Testis (tissue), 3 donors: ENCODE results near the gene TIMM23. TPM values are rescaled to one million over a fixed set of nuclear protein-coding genes. Genes with fewer than 3 reads are reported as not detected.

Source experiments
- DNase-seq: peaks from one replicate; pipeline ENCODE4 v3.0.0-alpha.2; 2019
- H3K27ac ChIP-seq, 2 donors: fragments of 200-600 bp; sonication (generic); one replicate each; pipeline ENCODE4 v1.5.1; 2019
- H3K27me3 ChIP-seq: fragments of 200-600 bp; sonication (generic); one replicate; pipeline ENCODE4 v1.5.1; 2019
- H3K36me3 ChIP-seq: fragments of 200-600 bp; sonication (generic); one replicate; pipeline ENCODE4 v1.5.1; 2017; ENCODE audit warnings: low read depth; ENCODE audit errors: missing control alignments
- H3K4me1 ChIP-seq: fragments of 200-600 bp; sonication (generic); one replicate; pipeline ENCODE4 v1.5.1; 2019
- H3K4me3 ChIP-seq, 2 donors: fragments of 200-600 bp; sonication (generic); one replicate each; pipeline ENCODE4 v1.5.1; 2017 to 2019
- H3K9me3 ChIP-seq: fragments of 200-600 bp; sonication (generic); one replicate; pipeline ENCODE4 v1.5.1; 2017
- POLR2A ChIP-seq: fragments of 450-650 bp; IDR thresholded peaks from one replicate; pipeline ENCODE4 v1.6.1; 2017; ENCODE audit warnings: antibody characterized with exemption, mild to moderate bottlenecking, moderate library complexity
- WGBS, 2 donors: methylation state at CpG; one replicate each; pipeline ENCODE4 v1.1.5; 2018; 5-methylcytosine and 5-hydroxymethylcytosine counted together
- intact Hi-C: fragments of 100-400 bp; cut with DNase I; formaldehyde crosslinking; loops from one replicate; pipeline ENCODE4 v1.15.1; 2023; ENCODE audit warnings: low total_unique reads
- polyA plus RNA-seq: library from polyadenylated mRNA; stranded (reverse); fragments of 350-450 nt; fragmentation: Illumina TruSeq; extraction: RNeasy Lipid Tissue Mini Kit (QIAGEN cat#74804); gene quantifications from one replicate; pipeline ENCODE4 v1.2.3, GENCODE V29; 2014; ENCODE audit warnings: low read depth, low replicate concordance; ENCODE audit not compliant: insufficient read depth
- small RNA-seq, 2 donors: library from RNA; depleted of rRNA; stranded (forward); fragments of <200 nt; gene quantifications; one replicate each; pipeline ENCODE3, GENCODE V24; 2016
- total RNA-seq, 2 donors: library from RNA; depleted of rRNA; stranded (reverse); fragments of >200 nt; gene quantifications; one replicate each; pipeline ENCODE4 v1.2.3, GENCODE V29; 2016
- TF ChIP-seq, protein P1 (sequence below), 3 experiments: fragments of 450-650 bp in 2 of 3; fragments of 200-600 bp in 1 of 3; sonication (generic) in 1 of 3; IDR thresholded peaks; one replicate each; pipeline ENCODE4 v1.5.1; 2016 to 2019; ENCODE audit warnings: antibody characterized with exemption in 3 of 3, mild to moderate bottlenecking in 2 of 3, moderate library complexity in 1 of 3

TIMM23 gene
- total and polyA plus RNA-seq, 3 donors from 2014 or later, result 113 to 214 (median 119) TPM

DNA sequence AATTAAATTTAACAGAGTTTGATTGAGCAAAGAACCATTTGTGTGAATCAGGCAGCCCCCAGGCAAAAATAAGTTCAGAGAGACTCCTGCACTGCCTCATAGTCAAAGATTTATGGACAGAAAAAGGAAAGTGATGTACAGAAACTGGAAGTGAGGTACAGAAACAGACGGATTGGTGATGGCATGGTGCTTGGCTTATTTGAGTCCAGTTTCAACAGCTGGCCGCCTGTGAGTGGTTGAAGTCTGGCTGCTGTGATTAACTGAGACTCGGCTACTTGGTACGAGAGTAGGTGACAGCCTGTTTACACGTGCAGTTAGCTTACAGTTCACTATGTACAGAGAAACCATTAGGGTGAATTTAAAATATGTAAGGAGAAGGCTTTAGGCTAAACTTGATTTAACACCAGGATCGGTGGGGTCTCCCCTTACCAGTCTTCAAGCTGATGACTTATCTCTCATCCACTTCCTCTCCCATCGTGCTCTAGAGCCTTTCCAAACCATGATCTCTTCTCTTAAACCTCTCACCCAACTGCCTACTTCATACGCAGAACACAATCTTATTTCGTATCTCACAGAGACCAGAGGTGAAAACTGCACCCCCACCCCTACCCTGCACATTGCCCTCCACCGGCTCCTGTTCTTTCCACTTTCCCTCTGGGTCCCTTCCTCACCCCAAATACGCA, 78.8 kb downstream of the TIMM23 start:
- WGBS, 2 donors, result 63 to 81% methylated on average over 11 of the region's 11 CpGs
- Histone ChIP-seq H3K4me3 (no peak overlapping the region), H3K27ac (no peak overlapping the region), H3K36me3 (no peaks in the 10 kb centered on the region), H3K9me3 (no peaks in the 10 kb centered on the region), H3K27me3 (no peaks in the 10 kb centered on the region), H3K4me1 (no peaks in the 10 kb centered on the region)
- no peak for DNase-seq
- TF ChIP-seq POLR2A, result no peak
- TF ChIP-seq, protein P1, sequence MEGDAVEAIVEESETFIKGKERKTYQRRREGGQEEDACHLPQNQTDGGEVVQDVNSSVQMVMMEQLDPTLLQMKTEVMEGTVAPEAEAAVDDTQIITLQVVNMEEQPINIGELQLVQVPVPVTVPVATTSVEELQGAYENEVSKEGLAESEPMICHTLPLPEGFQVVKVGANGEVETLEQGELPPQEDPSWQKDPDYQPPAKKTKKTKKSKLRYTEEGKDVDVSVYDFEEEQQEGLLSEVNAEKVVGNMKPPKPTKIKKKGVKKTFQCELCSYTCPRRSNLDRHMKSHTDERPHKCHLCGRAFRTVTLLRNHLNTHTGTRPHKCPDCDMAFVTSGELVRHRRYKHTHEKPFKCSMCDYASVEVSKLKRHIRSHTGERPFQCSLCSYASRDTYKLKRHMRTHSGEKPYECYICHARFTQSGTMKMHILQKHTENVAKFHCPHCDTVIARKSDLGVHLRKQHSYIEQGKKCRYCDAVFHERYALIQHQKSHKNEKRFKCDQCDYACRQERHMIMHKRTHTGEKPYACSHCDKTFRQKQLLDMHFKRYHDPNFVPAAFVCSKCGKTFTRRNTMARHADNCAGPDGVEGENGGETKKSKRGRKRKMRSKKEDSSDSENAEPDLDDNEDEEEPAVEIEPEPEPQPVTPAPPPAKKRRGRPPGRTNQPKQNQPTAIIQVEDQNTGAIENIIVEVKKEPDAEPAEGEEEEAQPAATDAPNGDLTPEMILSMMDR (IDR thresholded peaks at IDR 0.05), result no peak
- intact Hi-C loops, result no loop called here

DNA sequence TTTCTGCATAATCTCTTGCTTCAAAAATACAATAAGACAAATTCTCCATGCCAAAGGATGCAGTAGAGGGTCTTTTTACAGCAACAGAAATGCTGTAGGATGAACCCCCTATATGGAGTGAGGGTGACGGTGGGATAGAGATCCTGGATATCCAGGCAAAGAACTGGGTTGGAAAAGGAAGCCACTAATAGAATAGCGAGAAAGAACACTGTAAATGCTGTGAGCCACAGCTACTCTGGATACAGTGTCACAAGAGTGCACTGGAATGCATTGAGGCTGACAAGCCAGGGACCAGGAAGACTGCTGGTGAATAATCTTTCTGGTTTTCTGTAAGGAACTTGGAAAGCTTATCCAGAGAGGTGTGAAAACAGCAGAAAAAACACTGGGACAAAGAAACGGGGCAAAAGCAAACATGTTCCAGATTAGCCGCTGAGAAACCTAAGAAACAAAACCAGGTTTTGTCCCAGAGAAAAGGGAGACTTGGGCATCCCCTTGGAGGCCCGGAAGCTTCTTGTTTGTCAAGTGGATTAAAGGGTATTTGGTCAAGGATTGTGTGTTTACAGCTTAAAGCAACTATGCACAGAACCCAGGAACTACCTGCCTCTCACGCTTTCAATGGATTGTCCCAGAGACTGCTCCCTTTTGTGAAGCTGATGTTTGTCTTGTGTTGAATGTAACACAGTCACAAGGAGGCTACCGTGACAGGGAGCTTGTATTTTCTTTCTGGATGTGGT, 79.9 kb downstream of the TIMM23 start:
- intact Hi-C loops, result no loop called here
- Histone ChIP-seq H3K9me3 (no peaks in the 10 kb centered on the region), H3K36me3 (no peaks in the 10 kb centered on the region), H3K4me1 (no peaks in the 10 kb centered on the region), H3K4me3 (no peak overlapping the region), H3K27ac (no peak overlapping the region), H3K27me3 (no peaks in the 10 kb centered on the region)
- WGBS, 2 donors, result 68 to 69% methylated on average over 7 of the region's 7 CpGs
- no peak for DNase-seq
- TF ChIP-seq, protein P1 (IDR thresholded peaks at IDR 0.05), result no peak
- TF ChIP-seq POLR2A, result no peak

DNA sequence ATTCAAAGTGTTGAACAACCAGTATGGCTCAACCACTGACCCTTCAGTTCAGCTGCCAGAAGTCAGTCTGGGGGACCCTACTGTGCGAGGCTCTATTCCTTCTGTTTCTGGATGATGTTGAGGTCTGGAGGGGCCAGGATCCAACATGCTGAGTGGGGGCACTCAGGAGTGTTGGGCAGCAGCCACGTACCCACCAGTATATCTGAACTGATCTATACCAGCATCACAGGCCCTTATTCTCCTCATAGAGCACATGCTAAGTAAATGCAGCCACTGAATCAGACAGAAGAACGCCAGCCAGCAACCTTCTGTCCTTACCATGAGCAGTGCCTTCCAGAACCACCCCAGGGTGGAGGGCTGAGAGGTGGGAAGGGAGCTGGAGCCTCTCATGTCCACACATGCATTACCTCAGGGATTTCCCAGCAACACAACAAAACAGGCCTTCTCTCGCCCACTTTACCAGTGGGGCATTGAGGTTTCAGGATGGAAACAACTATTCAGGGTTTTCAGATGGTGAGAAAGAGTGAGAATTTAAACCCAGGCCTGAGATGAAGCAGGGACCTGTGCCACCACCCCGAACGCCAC, 80.6 kb downstream of the TIMM23 start:
- no peak for TF ChIP-seq POLR2A
- TF ChIP-seq, protein P1 (IDR thresholded peaks at IDR 0.05), result no peak
- Histone ChIP-seq H3K4me3 (no peak overlapping the region), H3K4me1 (no peaks in the 10 kb centered on the region), H3K27ac (no peak overlapping the region), H3K9me3 (no peaks in the 10 kb centered on the region), H3K36me3 (no peaks in the 10 kb centered on the region), H3K27me3 (no peaks in the 10 kb centered on the region)
- intact Hi-C loops, result no loop called here
- DNase-seq, result no peak
- 92 to 95% methylated on average over 6 of the region's 6 CpGs for WGBS, 2 donors

Small RNA genes within 50 kb of the gene (small RNA-seq; reads per million reads assigned to genes)
- 0 reads per million in 2 donors for gene SNORA74C-1

Other genes starting within 250 kb of the TIMM23 start
- gene WASHC2C, start 245.2 kb upstream of the TIMM23 start, total RNA-seq, result 10 to 100 TPM; 40.1 to 42.0 TPM
- 33.8 TPM for gene WASHC2C, start 245.2 kb upstream of the TIMM23 start, polyA plus RNA-seq
- gene AGAP4, start 125.0 kb upstream of the TIMM23 start, total RNA-seq, result 10 to 100 TPM; 25.7 to 42.9 TPM
- 23.0 TPM for gene AGAP4, start 125.0 kb upstream of the TIMM23 start, polyA plus RNA-seq
- gene NCOA4, start 58.1 kb downstream of the TIMM23 start, total RNA-seq, result 10 to 100 TPM; 64.4 to 76.0 TPM
- gene NCOA4, start 58.1 kb downstream of the TIMM23 start, polyA plus RNA-seq, result 90.8 TPM
- 1 to 10 TPM in 1 of 2 donors, not detected in 1; 1.4 TPM for gene MSMB, start 73.8 kb downstream of the TIMM23 start, total RNA-seq
- 11.6 TPM for gene MSMB, start 73.8 kb downstream of the TIMM23 start, polyA plus RNA-seq